ENCODE measurements around the gene SSNA1.

SSNA1 gene

GRCh38 chr9:137168904-137169856, 19.3 kb upstream of the SSNA1 start:
- no peak for DNase-seq

DNA sequence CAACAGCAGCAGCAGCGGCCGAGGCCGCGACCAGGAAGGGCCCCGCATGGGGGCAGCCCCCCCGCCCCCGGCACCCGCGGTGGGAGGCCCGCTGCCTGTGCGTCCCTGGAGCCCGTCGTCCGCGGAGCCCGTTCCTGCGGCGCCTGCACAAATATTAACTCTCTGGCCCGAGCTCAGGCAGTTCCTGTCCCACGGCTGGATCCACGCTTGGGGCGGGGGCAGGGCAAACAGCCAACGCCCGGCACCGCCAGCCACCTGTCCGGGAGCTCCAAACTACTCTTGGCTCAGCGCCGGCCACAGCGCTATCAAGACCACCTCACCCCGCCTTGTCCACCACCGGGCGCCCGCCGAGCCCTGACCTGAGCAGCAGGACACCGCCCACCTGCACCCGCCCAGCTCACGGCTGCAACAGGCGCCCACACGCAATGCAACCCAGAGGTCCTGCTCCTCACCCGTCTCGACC, 18.5 kb upstream of the SSNA1 start, which contains the start of gene LRRC26:
TSS of gene LRRC26 (minus strand) at position 156 of the 463 bp plus-strand sequence. CDS start at position 48, 108 bp downstream.
- no peak for DNase-seq

DNA sequence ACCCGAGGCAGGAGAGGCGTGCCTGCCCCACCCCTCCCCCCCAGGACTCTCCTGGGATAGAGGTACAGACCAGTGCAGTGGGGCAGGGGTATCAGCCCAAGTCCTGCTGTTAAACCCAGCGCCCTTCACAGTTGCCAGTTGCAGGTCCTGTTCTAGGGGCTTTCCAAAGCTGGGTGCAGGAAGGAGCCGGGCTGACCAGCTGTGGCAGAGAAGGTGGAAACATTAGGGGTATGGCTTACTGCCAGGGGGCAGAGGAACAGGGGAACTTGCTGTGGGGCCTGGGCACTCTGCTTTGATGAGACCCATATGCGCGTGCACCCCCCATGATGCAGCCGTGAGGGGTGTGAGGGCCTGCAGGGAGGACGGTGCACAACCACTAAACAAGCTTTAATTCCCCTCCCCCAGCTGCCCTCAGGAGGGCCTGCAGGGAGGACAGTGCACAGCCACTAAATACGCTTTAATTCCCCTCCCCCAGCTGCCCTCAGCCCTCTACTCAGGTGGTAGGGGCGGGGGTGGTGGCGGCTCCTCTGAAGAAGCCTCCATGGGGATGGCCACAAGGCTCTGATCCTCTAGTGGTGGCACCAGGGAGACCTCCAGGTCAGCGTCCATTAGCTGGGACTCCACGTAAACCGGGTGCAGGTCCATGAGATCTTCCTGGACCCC, 17.9 kb upstream of the SSNA1 start:
- DNase-seq: no peak

DNA sequence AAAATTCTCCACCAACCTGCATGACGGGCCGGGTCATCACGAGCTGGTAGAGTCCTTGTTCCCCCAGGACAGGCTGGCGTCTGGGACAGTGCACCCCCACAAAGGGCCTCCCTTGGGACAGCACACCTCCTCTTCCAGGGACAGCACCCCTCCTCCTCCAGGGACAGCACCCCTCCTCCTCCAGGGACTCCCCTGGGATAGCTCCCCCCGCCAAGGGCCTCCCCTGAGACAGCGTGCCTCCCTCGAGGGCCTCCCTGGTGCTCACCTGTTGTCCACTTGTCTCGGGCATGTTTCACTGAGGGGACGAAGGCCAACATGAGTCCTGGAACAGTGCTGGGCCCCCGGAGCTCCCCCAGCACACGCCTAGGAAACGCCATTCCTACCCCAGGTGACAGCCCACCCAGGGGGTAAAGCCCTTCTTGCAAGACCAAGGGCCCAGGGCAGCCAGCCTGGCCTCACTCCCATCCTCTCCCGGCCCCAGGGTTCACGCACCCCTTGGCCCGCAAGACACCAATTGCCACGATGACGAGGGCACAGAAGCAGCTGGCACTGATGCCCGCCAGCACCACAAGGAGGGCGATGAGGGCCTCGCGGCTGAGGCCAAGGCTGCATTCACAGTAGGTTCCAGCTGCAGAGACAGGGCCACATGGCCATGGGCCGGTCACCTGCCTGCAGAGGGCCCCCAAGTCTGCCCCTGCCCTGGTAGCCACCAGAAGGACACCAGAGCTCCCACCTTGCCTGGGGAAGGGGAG, 17.2 kb upstream of the SSNA1 start:
- no peak for DNase-seq

DNA sequence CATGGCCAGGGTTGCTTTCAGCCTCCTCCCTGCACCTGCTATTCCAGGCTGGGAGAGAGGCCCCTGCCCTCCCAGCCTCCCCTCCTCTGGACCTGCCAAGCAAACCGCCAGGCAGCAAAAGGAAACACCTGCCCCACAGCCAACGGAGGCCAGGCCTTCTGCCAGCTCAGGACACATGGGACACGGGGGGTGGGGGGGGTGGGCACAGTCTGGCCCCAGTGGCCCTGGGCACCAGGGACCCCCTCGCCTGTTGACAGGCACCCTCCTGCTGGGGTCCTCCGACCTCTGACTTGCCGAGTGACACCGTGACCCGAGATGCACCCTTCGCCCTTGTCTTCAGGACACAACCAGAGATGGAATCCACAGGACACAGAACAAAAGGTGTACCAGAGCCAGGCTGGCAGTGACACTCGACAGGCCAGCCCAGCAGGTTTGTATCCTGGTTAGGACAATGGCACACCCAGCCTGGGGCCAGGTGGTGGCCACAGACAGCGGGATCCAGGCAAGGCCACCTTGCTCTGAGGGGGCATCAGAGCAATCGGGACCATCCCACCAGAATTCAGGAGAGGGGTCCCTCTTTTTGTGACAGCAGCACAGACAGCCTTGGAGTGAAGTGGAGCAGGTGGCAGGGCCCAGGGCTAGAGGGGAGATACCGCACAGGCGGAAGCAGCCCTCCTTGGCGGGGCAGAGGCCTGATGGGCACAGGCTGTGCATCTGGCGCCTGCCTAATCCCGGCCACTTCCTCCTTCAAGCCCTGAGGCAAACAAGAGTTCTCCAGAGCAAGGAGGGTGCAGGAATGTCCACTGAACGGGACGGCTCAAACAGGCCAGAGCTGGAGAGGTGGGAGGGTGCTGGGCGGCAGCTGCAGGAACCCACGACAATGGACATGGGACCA, 15.3 kb upstream of the SSNA1 start:
- no peak for DNase-seq

GRCh38 chr9:137173796-137174664, 14.4 kb upstream of the SSNA1 start:
- DNase-seq: no peak

DNA sequence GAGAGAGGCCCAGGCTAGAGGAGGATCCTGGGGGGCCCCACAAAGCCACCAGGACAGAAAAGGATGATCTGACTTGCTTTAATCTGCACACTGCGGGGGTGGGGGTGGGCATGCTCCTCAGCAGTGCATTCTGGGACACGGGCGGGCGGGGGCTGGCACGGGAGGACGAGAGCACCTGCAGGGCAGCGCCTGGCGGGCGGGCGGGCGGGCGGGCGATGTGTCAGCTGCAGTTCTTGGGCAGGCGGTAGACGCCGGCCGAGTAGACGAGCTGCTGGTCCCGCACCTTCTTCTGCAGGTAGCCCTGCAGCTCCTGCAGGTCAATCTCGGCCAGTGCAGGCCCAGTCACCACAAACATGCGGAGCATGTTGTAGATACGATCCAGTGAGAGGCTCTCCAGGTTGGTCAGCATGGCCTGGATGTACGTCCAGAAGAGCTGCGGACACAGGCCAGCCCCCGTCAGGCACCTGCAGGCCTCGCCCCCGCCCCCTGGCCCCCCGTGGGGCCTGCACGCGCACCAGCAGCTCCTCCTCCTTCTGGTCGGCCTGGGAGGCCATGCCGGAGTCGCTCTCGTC, 13.7 kb upstream of the SSNA1 start:
- no peak for DNase-seq

- DNase-seq: no peak
Observed at GRCh38 chr9:137175345-137175961, 13.0 kb upstream of the SSNA1 start.

DNA sequence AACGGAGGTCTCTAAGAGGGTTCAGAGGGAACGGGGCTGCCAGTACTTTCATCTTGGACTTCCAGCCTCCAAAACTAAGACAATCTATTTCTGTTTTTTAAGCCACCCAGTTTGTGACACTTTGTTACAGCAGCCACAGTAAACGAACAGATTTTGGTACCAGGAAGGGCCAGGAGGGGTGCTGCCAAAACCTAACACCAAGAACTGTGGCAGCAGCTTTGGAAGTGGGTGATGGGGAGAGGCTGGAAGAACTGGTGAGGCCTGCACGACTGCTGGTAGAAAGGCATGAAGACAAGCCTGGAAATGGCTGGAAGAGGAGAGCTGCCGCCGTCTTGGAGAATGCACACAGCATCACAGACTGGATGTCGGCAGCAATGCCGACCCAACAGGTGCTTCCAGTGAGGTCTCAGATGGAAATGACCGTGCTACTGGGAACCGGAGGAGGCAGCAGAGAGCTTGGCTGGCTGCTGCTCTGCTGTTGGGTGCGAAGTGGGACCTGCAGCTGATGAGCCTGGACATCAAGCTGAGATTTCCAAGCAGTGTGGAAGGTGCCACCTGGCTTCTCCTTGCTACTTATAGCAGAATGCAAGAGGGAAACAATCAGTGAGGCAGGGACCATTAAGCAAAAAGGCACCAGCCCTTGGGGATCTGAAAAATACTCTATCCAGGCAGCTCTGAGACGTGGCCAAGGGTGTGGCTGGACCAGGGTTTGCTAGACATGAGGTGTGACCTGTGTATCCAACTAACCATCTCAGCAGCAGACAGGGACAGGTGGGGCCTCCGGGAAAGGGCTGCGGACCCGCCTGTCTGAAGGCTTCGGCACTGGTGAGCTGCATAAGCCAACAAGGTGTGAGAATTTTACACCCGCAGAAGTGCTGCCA, 11.9 kb upstream of the SSNA1 start:
- DNase-seq: no peak

GRCh38 chr9:137178201-137178938, 10.1 kb upstream of the SSNA1 start:
- DNase-seq: no peak

- DNase-seq: no peak
Observed at GRCh38 chr9:137178939-137179630, 9.4 kb upstream of the SSNA1 start.

- no peak for DNase-seq
Observed at GRCh38 chr9:137179761-137180160, 8.7 kb upstream of the SSNA1 start.

GRCh38 chr9:137180491-137180890, 8.0 kb upstream of the SSNA1 start:
- DNase-seq: no peak

DNA sequence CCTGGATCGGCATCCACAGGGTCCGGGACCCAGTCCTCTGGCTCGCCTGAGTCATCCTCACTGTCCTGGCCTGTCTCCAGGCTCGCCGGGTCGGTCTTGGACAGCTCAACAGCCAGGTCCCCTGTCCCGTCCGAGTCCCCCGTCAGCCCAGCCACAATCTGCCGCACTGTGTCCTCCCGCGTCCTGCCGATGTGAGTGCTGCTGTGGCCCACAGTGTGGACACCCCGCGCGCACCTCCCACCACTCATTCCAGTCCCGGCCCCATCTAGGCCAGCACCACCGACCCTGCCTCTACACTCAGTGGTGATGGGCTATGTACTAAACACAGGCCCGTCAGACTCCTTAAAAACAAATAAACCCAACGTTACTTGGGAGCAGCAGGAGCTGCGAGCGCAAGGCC, 6.8 kb upstream of the SSNA1 start:
- DNase-seq: no peak

DNA sequence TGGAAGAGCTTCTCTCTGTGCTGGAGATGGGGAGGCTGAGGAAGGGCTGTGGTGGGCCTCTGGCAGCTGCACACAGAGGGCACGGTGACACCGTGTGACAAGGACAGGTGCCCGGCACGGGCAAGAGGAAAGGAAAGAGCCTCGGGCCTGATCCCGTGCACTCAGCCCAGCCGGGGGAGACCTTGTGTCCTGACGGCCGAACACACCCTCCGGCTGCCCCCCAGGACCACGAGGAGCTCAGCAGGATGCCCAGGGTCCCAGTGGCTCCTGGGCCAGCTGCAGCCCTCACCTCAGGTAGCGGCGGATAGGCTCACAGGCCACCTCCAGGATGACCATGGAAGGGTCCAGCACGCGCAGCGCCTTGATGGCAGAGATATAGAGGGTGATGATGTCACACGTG, 5.6 kb upstream of the SSNA1 start:
- DNase-seq: no peak

DNA sequence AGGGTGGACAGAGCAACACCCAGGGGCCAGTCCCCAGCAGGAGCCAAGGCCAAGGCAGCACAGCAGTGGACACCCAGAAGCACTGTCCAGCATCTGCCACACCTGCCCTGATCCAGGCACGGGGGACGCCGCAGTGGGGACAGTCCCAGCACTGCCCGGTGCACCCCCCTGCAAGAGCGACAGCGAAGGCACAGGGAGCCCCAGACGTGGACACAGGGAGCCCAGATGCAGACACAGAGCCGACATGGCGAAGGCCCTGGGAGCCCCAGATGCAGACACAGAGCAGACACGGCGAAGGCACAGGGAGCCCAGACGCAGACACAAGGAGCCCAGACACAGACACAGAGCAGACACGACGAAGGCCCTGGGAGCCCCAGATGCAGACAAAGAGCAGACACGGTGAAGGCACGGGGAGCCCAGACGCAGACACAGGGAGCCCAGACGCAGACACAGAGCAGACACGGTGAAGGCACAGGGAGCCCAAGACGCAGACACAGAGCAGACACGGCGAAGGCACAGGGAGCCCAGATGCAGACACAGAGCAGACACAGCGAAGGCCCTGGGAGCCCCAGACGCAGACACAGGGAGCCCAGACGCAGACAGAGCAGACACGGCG, 4.4 kb upstream of the SSNA1 start:
- DNase-seq: no peak

DNA sequence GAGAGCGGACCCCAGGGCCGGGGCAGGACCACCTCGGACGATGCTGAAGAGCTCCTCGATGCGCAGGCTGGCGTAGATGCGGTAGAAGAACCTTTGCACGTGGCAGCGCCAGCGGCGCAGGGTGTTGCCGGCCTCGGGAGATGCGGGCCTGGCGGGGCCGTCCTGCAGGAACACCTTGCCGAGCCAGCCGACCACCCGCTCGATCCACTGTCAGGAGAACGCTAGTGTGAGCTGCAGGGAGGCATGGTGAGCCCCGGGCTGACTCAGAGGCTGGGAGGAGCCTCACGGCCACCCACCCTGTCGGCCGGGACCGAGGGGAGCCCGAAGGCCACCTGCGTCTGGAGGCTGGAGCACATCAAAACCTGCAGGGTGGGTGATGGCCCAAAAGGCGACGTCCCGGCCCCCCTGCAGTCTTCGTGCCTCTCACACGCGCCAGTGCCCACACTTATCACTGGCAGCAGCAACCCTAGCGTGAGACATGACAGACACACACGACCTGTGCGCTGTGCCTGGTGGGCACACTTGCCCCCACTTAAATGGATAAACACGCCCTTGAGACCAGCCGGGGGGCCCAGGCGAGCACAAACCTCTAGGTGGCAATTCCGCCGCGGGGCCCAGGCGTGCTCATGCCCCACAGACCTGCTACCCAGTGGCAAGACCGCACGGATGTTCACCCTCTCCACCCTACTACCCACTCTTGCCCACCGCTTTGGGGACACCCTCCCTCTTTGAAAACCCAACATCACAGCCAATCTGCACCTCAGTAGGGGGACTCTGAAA, 3.4 kb upstream of the SSNA1 start:
- DNase-seq: no peak

Data from activated CD4-positive, alpha-beta T cell treated with anti-CD3 and anti-CD28 coated beads for 4 hours (primary cell).